Right lobe of liver (tissue), 6 donors: ENCODE results near the gene SRR. TPM values are rescaled to one million over a fixed set of nuclear protein-coding genes. Genes with fewer than 3 reads are reported as not detected.

Source experiments
- ATAC-seq, 4 donors: fragments of 200-7000 bp; cut with Tn5 transposase; one replicate each; pipeline ENCODE4 v1.9.1; 2020; ENCODE audit warnings: mild to moderate bottlenecking in 4 of 4, moderate library complexity in 4 of 4
- DNase-seq, 3 donors: peaks; one replicate each; pipeline ENCODE4 v3.0.0-alpha.2; 2020
- H3K27ac ChIP-seq, 3 donors: fragments of 200-600 bp; one replicate each; pipeline ENCODE4 v1.8.0; 2022
- H3K27me3 ChIP-seq, 2 donors: fragments of 200-600 bp; one replicate each; pipeline ENCODE4 v1.8.0; 2022
- H3K36me3 ChIP-seq, 4 donors: fragments of 200-600 bp; sonication (generic) in 1 of 4; one replicate each; pipeline versions ENCODE4 v1.5.1 to v1.8.0; 2017 to 2022; ENCODE audit warnings: control low read depth in 1 of 4
- H3K4me1 ChIP-seq, 4 donors: fragments of 200-600 bp; sonication (generic) in 1 of 4; one replicate each; pipeline versions ENCODE4 v1.5.1 to v1.8.0; 2017 to 2022; ENCODE audit warnings: control low read depth in 1 of 4
- H3K4me3 ChIP-seq, 3 donors: fragments of 200-600 bp; one replicate each; pipeline ENCODE4 v1.8.0; 2022
- H3K9me3 ChIP-seq, 4 donors: fragments of 200-600 bp; sonication (generic) in 1 of 4; one replicate each; pipeline versions ENCODE4 v1.5.1 to v1.8.0; 2017 to 2022; ENCODE audit warnings: control low read depth in 1 of 4
- CTCF ChIP-seq, 4 donors: fragments of 200-600 bp in 3 of 4; fragments of 450-650 bp in 1 of 4; IDR thresholded peaks; one replicate each; pipeline versions ENCODE4 v1.5.1 to v1.8.0; 2016 to 2022; ENCODE audit warnings: antibody characterized with exemption in 4 of 4, mild to moderate bottlenecking in 2 of 4
- POLR2A ChIP-seq: fragments of 450-650 bp; IDR thresholded peaks from one replicate; pipeline ENCODE4 v1.6.1; 2017; ENCODE audit warnings: antibody characterized with exemption, mild to moderate bottlenecking
- WGBS: methylation state at CpG from one replicate; pipeline ENCODE4 v1.1.6; 2018; ENCODE audit warnings: low coverage, low lambda C conversion rate; ENCODE audit not compliant: insufficient coverage; ENCODE audit errors: missing lambda C conversion rate; 5-methylcytosine and 5-hydroxymethylcytosine counted together
- intact Hi-C, 2 donors: fragments of 100-400 bp; cut with DNase I; formaldehyde crosslinking; loops; one replicate each; pipeline versions ENCODE4 v1.11.2 to v1.14.1; 2022
- total RNA-seq, 6 experiments: library from RNA; depleted of rRNA in 2 of 6; stranded (reverse); fragments of >200 nt in 2 of 6; fragmentation: NEBNext Ultra II Directional in 3 of 6; extraction: Animal tissue kit (Norgen Biotek cat#: 25700) in 3 of 6; gene quantifications; one replicate each; pipeline versions ENCODE4 v1.1.0 to v1.2.4, GENCODE V29; 2016 to 2023
- donor health status: DM: no; HTN: yes; CAD: no.
- donor health status: DM: no; HTN: no; CAD: no.
- donor health status: DM: no; HTN: no; CAD: no.
- donor health status: DM: no; HTN: yes; CAD: no.
- donor health status: DM: no; HTN: yes; CAD: no.

The SRR gene
- total RNA-seq, 6 experiments from 2014 or later: 2.7 to 10.9 (median 5.9) TPM

GRCh38 chr17:2361010-2361760 is 57.4 kb downstream of the SRR start:
- peaks cover 0 to 2% (median 0%) of the 10 kb centered on the region in 4 donors for H3K36me3 ChIP-seq
- no peak for DNase-seq
- H3K27ac ChIP-seq: no peak overlapping the region
- H3K4me3 ChIP-seq: no peak overlapping the region
- H3K9me3 ChIP-seq: no peaks in the 10 kb centered on the region
- no peak for ATAC-seq
- 71% methylated on average over 10 of the region's 21 CpGs for WGBS
- no peak for TF ChIP-seq CTCF (IDR thresholded peaks at IDR 0.05)
- no peak for TF ChIP-seq POLR2A
- no peaks in the 10 kb centered on the region for H3K27me3 ChIP-seq
- intact Hi-C loops: no loop called here
- no peaks in the 10 kb centered on the region for H3K4me1 ChIP-seq

DNA sequence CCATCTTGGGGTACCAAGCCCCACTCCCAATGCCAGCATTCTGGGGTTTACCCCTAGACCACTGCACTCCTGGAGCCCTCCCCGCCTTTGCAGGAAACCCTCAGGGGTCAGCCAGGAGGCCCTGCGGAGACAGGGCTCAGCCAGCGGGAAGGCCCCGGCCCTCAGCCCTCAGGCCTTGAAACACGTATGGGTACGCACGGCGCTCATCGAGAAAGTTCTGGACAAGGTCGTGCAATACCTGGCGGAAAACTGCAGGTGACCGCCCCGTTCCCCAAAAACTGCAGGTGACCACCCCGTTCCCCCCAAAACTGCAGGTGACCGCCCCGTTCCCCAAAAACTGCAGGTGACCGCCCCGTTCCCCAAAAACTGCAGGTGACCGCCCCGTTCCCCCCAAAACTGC is 58.3 kb downstream of the SRR start:
- WGBS: 93% methylated on average over 5 of the region's 20 CpGs
- no peaks in the 10 kb centered on the region for H3K4me1 ChIP-seq
- H3K9me3 ChIP-seq: no peaks in the 10 kb centered on the region
- H3K27me3 ChIP-seq: no peaks in the 10 kb centered on the region
- no peak for TF ChIP-seq POLR2A
- no peak for TF ChIP-seq CTCF (IDR thresholded peaks at IDR 0.05)
- no peak overlapping the region for H3K4me3 ChIP-seq
- H3K36me3 ChIP-seq: peaks cover 0 to 2% (median 0%) of the 10 kb centered on the region in 4 donors
- no peak for DNase-seq
- H3K27ac ChIP-seq: no peak overlapping the region
- no peak for ATAC-seq
- intact Hi-C loops: no loop called here

DNA sequence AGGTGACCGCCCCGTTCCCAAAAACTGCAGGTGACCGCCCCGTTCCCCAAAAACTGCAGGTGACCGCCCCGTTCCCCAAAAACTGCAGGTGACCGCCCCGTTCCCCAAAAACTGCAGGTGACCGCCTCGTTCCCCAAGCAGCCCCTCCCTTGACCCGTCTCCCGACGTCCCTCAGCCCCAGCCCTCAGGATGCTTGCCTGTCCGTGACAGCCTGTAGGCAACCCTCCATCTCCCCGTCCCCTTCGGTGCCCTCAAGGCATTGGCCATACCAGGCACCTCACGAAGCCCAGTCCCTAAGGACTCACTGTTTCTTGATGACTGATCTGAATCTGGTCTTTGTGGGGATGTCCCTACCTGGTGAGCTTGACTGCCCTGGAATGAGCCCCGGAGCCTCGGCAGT is 58.7 kb downstream of the SRR start:
- no peak overlapping the region for H3K4me3 ChIP-seq
- H3K36me3 ChIP-seq: peaks cover 0 to 2% (median 0%) of the 10 kb centered on the region in 4 donors
- ATAC-seq (no peak), DNase-seq (no peak)
- intact Hi-C loops: no loop called here
- H3K9me3 ChIP-seq: no peaks in the 10 kb centered on the region
- H3K27ac ChIP-seq: no peak overlapping the region
- H3K27me3 ChIP-seq: no peaks in the 10 kb centered on the region
- no peaks in the 10 kb centered on the region for H3K4me1 ChIP-seq
- TF ChIP-seq CTCF (IDR thresholded peaks at IDR 0.05) (no peak), POLR2A (no peak)
- 97% methylated on average over 11 of the region's 19 CpGs for WGBS

DNA sequence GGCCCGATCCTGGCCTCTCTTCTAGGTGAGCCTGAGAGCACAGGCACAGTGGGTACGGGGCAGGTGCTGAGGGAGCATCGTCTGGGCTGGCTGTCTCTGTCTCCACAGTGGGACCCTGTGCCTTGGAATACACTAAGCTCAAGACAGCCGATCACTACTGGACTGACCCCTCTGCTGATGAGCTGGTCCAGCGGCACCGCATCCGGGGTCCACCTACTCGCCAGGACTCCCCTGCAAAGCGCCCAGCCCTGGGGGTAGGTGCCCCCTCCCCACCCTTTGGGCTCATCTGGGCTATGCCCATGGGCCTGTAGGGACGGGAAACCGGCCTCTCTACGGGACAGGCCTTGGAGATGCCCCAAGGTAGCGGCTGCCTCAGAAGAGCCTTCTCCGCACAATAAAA is 59.1 kb downstream of the SRR start:
- Histone ChIP-seq H3K4me3 (no peak overlapping the region), H3K36me3 (peaks cover 0 to 2% (median 0%) of the 10 kb centered on the region in 4 donors), H3K9me3 (no peaks in the 10 kb centered on the region), H3K27ac (no peak overlapping the region), H3K4me1 (no peaks in the 10 kb centered on the region), H3K27me3 (no peaks in the 10 kb centered on the region)
- intact Hi-C loops: no loop called here
- WGBS: no CpG with 5 or more reads among the region's 14 CpGs
- DNase-seq (no peak), ATAC-seq (peak in 1 of 4 donors; percentile 3)
- TF ChIP-seq POLR2A (no peak), CTCF (IDR thresholded peaks at IDR 0.05) (no peak)
